ENCODE data around the gene APAF1. TPM values are rescaled to one million over a fixed set of nuclear protein-coding genes. Genes with fewer than 3 reads are reported as not detected.

Gene APAF1
- total RNA-seq, 2 experiments from 2014 or later = 14.7 to 28.6 TPM

GRCh38 chr12:98696036-98696646, 51.1 kb downstream of the APAF1 start:
- Histone ChIP-seq H3K9me2 (ENCODE audit: insufficient read depth, low read length) (no peaks in the 10 kb centered on the region), H3K4me2 (ENCODE audit: low read length) (no peak overlapping the region), H2AFZ (ENCODE audit: low read length) (no peak overlapping the region), H3K4me3 (ENCODE audit: low read depth, low read length, poor library complexity, severe bottlenecking) (no peak overlapping the region), H3K79me2 (ENCODE audit: insufficient read depth, low read depth, low read length) (no peaks in the 10 kb centered on the region), H3K27ac (ENCODE audit: low read depth, low read length, poor library complexity, severe bottlenecking) (no peak overlapping the region), H3K9me3 (ENCODE audit: low read length) (no peaks in the 10 kb centered on the region), H4K20me1 (ENCODE audit: insufficient read depth, low read length) (no peaks in the 10 kb centered on the region), H3K4me1 (ENCODE audit: insufficient read depth, low read length, poor library complexity, severe bottlenecking) (no peaks in the 10 kb centered on the region), H3K36me3 (ENCODE audit: insufficient read depth, low read length) (peaks cover 34% of the 10 kb centered on the region)
- ChIA-PET CTCF (ENCODE audit: unreplicated experiment) (no interaction called here), POLR2A (interaction anchor here (0.6 to 1.3 kb wide), 3 partner anchors 26 to 172 kb away, joined by 3 to 4 read pairs (median 3); no protein-coding TSS in a partner anchor)
- intact Hi-C loops (cut with micrococcal nuclease; ENCODE audit: unreplicated experiment) = no loop called here
- DNase-seq (ENCODE audit: low spot score) = no peak
- no peak for TF ChIP-seq EZH2phosphoT487 (IDR thresholded peaks at IDR 0.05; ENCODE audit: borderline replicate concordance, low read depth, low read length)
- no peak for TF ChIP-seq CTCF (conservative IDR thresholded peaks at IDR 0.05; ENCODE audit: low read length)
- no TSS peak for BruUV-seq (replicated peaks)

- peaks cover 39% of the 10 kb centered on the region for H3K36me3 ChIP-seq (ENCODE audit: insufficient read depth, low read length)
- H3K4me3 ChIP-seq (ENCODE audit: low read depth, low read length, poor library complexity, severe bottlenecking) = no peak overlapping the region
- DNase-seq (ENCODE audit: low spot score) = no peak
- TF ChIP-seq CTCF (conservative IDR thresholded peaks at IDR 0.05; ENCODE audit: low read length) (no peak), EZH2phosphoT487 (IDR thresholded peaks at IDR 0.05; ENCODE audit: borderline replicate concordance, low read depth, low read length) (no peak)
- ChIA-PET POLR2A (interaction anchor here (0.6 to 1.3 kb wide), 2 partner anchors 34 to 80 kb away, joined by 3 read pairs; no protein-coding TSS in a partner anchor), CTCF (ENCODE audit: unreplicated experiment) (no interaction called here)
- H2AFZ ChIP-seq (ENCODE audit: low read length) = no peak overlapping the region
- no peaks in the 10 kb centered on the region for H3K4me1 ChIP-seq (ENCODE audit: insufficient read depth, low read length, poor library complexity, severe bottlenecking)
- intact Hi-C loops (cut with micrococcal nuclease; ENCODE audit: unreplicated experiment) = no loop called here
- no peaks in the 10 kb centered on the region for H3K9me2 ChIP-seq (ENCODE audit: insufficient read depth, low read length)
- no peaks in the 10 kb centered on the region for H3K79me2 ChIP-seq (ENCODE audit: insufficient read depth, low read depth, low read length)
- BruUV-seq (replicated peaks) = no TSS peak
- H3K9me3 ChIP-seq (ENCODE audit: low read length) = no peaks in the 10 kb centered on the region
- no peaks in the 10 kb centered on the region for H4K20me1 ChIP-seq (ENCODE audit: insufficient read depth, low read length)
- no peak overlapping the region for H3K27ac ChIP-seq (ENCODE audit: low read depth, low read length, poor library complexity, severe bottlenecking)
- H3K4me2 ChIP-seq (ENCODE audit: low read length) = no peak overlapping the region
Observed at GRCh38 chr12:98697209-98697608, 52.1 kb downstream of the APAF1 start.

Data from OCI-LY7 (cell line).